ENCODE measurements around the gene UTS2R.

DNA sequence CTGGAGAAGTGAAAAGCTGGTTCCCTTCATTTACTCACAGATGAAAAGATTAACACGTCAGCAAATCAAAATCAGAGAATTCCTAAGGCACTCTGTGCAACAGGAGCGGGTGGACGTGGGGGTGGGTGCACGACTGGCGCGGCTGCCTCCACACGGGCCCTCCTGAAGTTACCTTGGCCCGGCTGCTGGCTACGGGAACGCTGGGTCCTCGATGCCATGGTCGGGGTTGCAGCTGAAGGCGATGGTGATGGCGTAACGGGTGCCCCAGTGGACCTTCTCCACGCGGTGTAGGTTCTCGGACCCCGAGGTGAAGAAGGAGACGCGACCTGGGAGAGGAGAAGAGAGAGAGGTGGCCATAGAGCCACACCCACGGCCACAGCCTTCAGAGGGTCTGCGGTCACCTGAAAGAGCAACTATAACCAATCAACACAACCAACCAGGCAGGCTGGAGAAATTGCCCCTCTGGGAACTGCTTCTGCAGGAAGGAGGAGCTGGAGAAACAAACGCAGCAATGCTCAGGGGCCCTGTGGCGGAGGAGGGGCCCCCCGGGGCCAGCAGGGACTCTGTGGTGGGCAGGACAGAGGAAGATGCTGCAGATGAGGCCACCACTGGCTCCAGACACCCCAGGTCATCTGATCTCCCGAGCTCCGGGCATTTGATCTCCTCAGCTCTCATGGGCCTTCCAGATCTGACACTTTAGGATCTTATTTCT, 20.8 kb downstream of the UTS2R start:
- TF ChIP-seq CTCF (IDR thresholded peaks at IDR 0.05) (no peak), EP300 (IDR thresholded peaks at IDR 0.05) (no peak)
